Keratinocyte (primary cell): ENCODE measurements around the gene TMEM132C. TPM values are rescaled to one million over a fixed set of nuclear protein-coding genes. Genes with fewer than 3 reads are reported as not detected.

Experiments
- DNase-seq: peaks from one replicate; pipeline ENCODE4 v3.0.0-alpha.2; 2011; ENCODE audit warnings: low read depth, missing footprints, low spot score
- FAIRE-seq: peaks from 2 replicates; lab custom pipeline; 2011; peaks lifted over from hg19 to GRCh38; lab: Jason Lieb, UNC
- H2AFZ ChIP-seq: 2 replicates; pipeline ENCODE4 v1.6.0; 2012; ENCODE audit warnings: low read length, control low read depth, inconsistent platforms; ENCODE audit not compliant: control insufficient read depth
- H3K27ac ChIP-seq: 2 replicates; pipeline ENCODE4 v1.5.1; 2011; ENCODE audit warnings: low read length; ENCODE audit not compliant: control insufficient read depth, insufficient read depth
- H3K27me3 ChIP-seq: 3 replicates; pipeline ENCODE4 v1.6.0; 2011; ENCODE audit warnings: low read length; ENCODE audit not compliant: control insufficient read depth, insufficient read depth; ENCODE audit errors: extremely low read depth
- H3K36me3 ChIP-seq, 2 experiments: 2 replicates in 1 of 2; 3 replicates in 1 of 2; pipeline ENCODE4 v1.5.1; 2011; ENCODE audit warnings: low read length in 2 of 2, mild to moderate bottlenecking in 1 of 2; ENCODE audit not compliant: control insufficient read depth in 2 of 2, insufficient read depth in 2 of 2; ENCODE audit errors: extremely low read depth in 1 of 2
- H3K4me1 ChIP-seq: 3 replicates; pipeline ENCODE4 v1.5.1; 2011; ENCODE audit warnings: low read length; ENCODE audit not compliant: control insufficient read depth, insufficient read depth; ENCODE audit errors: extremely low read depth
- H3K4me2 ChIP-seq: 3 replicates; pipeline ENCODE4 v1.6.0; 2011; ENCODE audit warnings: low read depth, low read length; ENCODE audit not compliant: control insufficient read depth, insufficient read depth; ENCODE audit errors: extremely low read depth
- H3K4me3 ChIP-seq, 3 experiments: fragments of 200-600 bp in 1 of 3; sonication (generic) in 1 of 3; 2 replicates in 2 of 3; 3 replicates in 1 of 3; pipeline ENCODE4 v1.5.1; 2011 to 2016; ENCODE audit warnings: low read length in 3 of 3, mild to moderate bottlenecking in 3 of 3, control low read depth in 2 of 3, inconsistent platforms in 1 of 3, low read depth in 1 of 3, mixed read lengths in 1 of 3, mixed run types in 1 of 3, moderate library complexity in 1 of 3; ENCODE audit not compliant: control insufficient read depth in 2 of 3, insufficient read depth in 2 of 3; ENCODE audit errors: extremely low read depth in 1 of 3
- H3K79me2 ChIP-seq: 2 replicates; pipeline ENCODE4 v1.6.0; 2012; ENCODE audit warnings: low read length; ENCODE audit not compliant: control insufficient read depth, insufficient read depth
- H3K9ac ChIP-seq: 3 replicates; pipeline ENCODE4 v1.6.0; 2011; ENCODE audit warnings: low read length; ENCODE audit not compliant: control insufficient read depth, insufficient read depth; ENCODE audit errors: extremely low read depth
- H3K9me1 ChIP-seq: 3 replicates; pipeline ENCODE4 v1.6.0; 2011; ENCODE audit warnings: low read length; ENCODE audit not compliant: control insufficient read depth, insufficient read depth; ENCODE audit errors: extremely low read depth
- H3K9me3 ChIP-seq: 2 replicates; pipeline ENCODE4 v1.5.1; 2012; ENCODE audit warnings: low read depth, low read length; ENCODE audit not compliant: control insufficient read depth
- H4K20me1 ChIP-seq: 3 replicates; pipeline ENCODE4 v1.6.0; 2011; ENCODE audit warnings: low read length; ENCODE audit not compliant: control insufficient read depth, insufficient read depth; ENCODE audit errors: extremely low read depth
- CTCF ChIP-seq, 3 experiments: IDR thresholded peaks in 1 of 3; conservative IDR thresholded peaks in 1 of 3; optimal IDR thresholded peaks in 1 of 3; 2 replicates in 2 of 3; 3 replicates in 1 of 3; pipeline versions ENCODE3 to v1.5.1; 2011; ENCODE audit warnings: low read length in 3 of 3, mild to moderate bottlenecking in 3 of 3, moderate library complexity in 2 of 3, control low read depth in 1 of 3, inconsistent platforms in 1 of 3; ENCODE audit not compliant: insufficient read depth in 2 of 3; ENCODE audit errors: extremely low read depth in 1 of 3
- EZH2 ChIP-seq: IDR thresholded peaks from one replicate; pipeline ENCODE4 v1.6.1; 2012; ENCODE audit warnings: inconsistent platforms, mild to moderate bottlenecking, low read length, moderate library complexity
- dilution Hi-C: fragments of 300-500 bp; cut with MboI; formaldehyde crosslinking; loops from one replicate; pipeline ENCODE4 v1.7.0; 2020; ENCODE audit warnings: low sequenced_read_pairs; ENCODE audit not compliant: extremely low pct_ligation_motif_present
- polyA plus RNA-seq, 5 experiments: library from polyadenylated mRNA; depleted of rRNA in 3 of 5; stranded (reverse) in 3 of 5; stranded (forward) in 1 of 5; unstranded in 1 of 5; fragments of >200 nt; gene quantifications; 1 replicate in 1 of 5; 2 replicates in 3 of 5; 3 replicates in 1 of 5; pipeline versions ENCODE4 v1.2.1 to v1.2.3, GENCODE V29; 2011 to 2012; ENCODE audit warnings: missing spikeins in 2 of 5, low read depth in 1 of 5, low replicate concordance in 1 of 5

The TMEM132C gene
- polyA plus RNA-seq, 1 donor (not counting 4 experiments of a cell fraction or from before 2014, with no cell fraction given), result not detected

DNA sequence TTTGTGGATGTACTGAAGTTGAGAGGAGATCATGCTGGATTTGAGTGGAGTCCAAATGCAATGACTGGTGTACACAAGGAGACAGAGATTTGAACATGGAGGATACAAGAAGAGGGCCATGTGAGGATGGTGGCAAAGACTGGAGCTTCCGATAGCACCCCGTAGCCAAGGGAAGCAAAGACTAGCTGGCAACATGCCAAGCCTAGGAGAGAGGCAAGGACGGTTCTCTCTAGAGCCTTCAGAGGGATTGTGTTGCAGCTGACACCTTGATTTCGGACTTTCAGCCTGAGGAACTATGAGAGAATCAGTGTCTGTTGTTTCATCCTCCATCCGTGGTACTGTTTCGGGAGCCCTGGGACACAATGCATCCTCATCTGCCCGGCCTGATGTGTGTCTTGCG lies 354.3 kb downstream of the TMEM132C start:
- Histone ChIP-seq H3K9ac (no peak overlapping the region), H3K36me3 (no peaks in the 10 kb centered on the region), H3K4me3 (no peak overlapping the region), H3K27ac (no peak overlapping the region), H3K9me3 (peaks cover 2% of the 10 kb centered on the region), H3K9me1 (no peaks in the 10 kb centered on the region), H3K4me1 (no peaks in the 10 kb centered on the region), H3K79me2 (no peaks in the 10 kb centered on the region), H2AFZ (no peak overlapping the region), H4K20me1 (no peaks in the 10 kb centered on the region), H3K4me2 (no peak overlapping the region), H3K27me3 (no peaks in the 10 kb centered on the region)
- dilution Hi-C loops, result no loop called here
- no peak for DNase-seq
- TF ChIP-seq CTCF (optimal IDR thresholded peaks at IDR 0.05 in 1 of 3, IDR thresholded peaks at IDR 0.05 in 1 of 3, conservative IDR thresholded peaks at IDR 0.05 in 1 of 3; ENCODE audit: extremely low read depth in 1 of 3, insufficient read depth in 2 of 3, low read length in 3 of 3) (no peak), EZH2 (no peak)
- no peak for FAIRE-seq

DNA sequence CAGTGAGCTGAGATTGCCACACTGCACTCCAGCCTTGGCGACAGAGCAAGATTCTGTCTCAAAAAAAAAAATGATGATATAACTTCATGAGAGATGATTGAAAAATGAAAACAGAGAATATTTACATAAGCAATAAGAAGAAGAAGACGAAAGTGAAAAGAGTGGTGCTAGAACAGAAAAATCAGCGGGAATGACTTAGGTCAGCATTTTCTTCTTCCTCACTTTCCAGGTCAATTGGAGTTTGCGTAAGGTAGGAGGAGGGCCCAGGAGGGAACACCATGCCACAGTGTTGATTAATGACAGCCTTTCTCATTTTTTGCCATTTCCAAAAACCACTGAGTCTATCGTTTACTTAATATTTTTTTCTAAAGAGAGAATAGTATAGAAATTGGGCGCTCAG lies 356.8 kb downstream of the TMEM132C start:
- Histone ChIP-seq H3K4me3 (no peak overlapping the region), H2AFZ (no peak overlapping the region), H3K27ac (no peak overlapping the region), H3K9ac (no peak overlapping the region), H3K9me3 (peaks cover 7% of the 10 kb centered on the region), H4K20me1 (no peaks in the 10 kb centered on the region), H3K27me3 (no peaks in the 10 kb centered on the region), H3K9me1 (no peaks in the 10 kb centered on the region), H3K4me2 (no peak overlapping the region), H3K36me3 (no peaks in the 10 kb centered on the region), H3K4me1 (no peaks in the 10 kb centered on the region), H3K79me2 (no peaks in the 10 kb centered on the region)
- no peak for FAIRE-seq
- no peak for DNase-seq
- no peak for TF ChIP-seq EZH2
- TF ChIP-seq CTCF (optimal IDR thresholded peaks at IDR 0.05 in 1 of 3, IDR thresholded peaks at IDR 0.05 in 1 of 3, conservative IDR thresholded peaks at IDR 0.05 in 1 of 3; ENCODE audit: extremely low read depth in 1 of 3, insufficient read depth in 2 of 3, low read length in 3 of 3), result no peak
- dilution Hi-C loops, result no loop called here
